C4-2B (cell line): ENCODE data around the gene PTPRS.

ENCODE experiments used
- CTCF ChIP-seq: fragments of 450-650 bp; conservative IDR thresholded peaks from 2 replicates; pipeline ENCODE4 v1.5.1; 2017; ENCODE audit warnings: mild to moderate bottlenecking
- ZFX ChIP-seq: fragments of 450-650 bp; IDR thresholded peaks from 2 replicates; pipeline ENCODE4 v1.6.1; 2017

GRCh38 chr19:5337708-5338655, 2.6 kb downstream of the PTPRS start:
- TF ChIP-seq CTCF, result no peak
- no peak for TF ChIP-seq ZFX
